CD4-positive, alpha-beta T cell treated with Interleukin-6 at 100 ng/mL for 8 hours (primary cell): ENCODE data around the gene IL1RAP.

Experiments used
- DNase-seq: peaks from one replicate; pipeline ENCODE4 v3.0.0-alpha.2; 2020; ENCODE audit warnings: mixed read lengths, low spot score

Gene IL1RAP

DNA sequence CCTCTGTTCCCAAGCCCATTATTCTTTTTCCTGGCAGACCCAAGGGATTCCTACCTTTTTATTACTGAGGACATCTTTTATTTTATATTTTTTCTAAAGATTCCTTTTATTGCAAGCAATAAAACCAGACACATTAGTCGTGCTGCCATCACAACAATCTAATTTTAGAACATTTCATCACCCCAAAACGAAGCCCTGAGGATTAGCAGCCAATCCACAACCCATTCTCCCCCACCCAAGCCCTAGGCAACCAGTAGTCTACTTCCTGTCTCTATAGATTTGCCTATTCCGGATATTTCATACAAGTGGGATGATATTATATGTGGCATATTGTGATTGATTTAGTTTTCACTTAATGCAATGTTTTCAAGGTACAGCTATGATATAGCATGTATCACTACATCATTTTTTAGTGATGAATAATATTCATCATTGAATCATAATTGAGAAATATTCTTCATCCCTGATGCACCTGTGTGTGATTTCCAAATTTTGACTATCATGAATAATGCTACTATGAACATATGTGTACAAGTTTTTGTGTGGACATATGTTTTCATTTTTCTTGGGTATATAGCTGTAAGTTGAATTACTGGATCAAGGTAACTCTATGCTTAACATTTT is 65.7 kb downstream of the IL1RAP start:
- no peak for DNase-seq

DNA sequence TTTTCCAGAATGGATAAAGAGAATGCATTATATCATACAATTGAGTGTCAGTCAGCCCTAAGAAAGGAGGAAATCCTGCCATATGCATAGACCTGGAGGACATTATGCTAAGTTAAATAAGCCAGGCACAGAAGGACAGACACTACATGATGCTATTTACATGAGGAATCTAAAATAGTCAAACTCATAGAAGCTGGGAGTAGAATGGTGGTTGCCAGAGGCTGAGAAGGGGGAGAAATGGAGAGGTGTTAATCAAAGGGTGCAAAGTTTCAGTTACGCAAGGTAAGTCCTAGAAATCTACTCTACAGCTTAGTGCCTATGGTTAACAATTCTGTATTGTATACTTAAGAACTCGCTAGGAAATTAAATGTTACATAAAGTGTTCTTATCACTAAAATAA is 66.5 kb downstream of the IL1RAP start:
- no peak for DNase-seq

DNA sequence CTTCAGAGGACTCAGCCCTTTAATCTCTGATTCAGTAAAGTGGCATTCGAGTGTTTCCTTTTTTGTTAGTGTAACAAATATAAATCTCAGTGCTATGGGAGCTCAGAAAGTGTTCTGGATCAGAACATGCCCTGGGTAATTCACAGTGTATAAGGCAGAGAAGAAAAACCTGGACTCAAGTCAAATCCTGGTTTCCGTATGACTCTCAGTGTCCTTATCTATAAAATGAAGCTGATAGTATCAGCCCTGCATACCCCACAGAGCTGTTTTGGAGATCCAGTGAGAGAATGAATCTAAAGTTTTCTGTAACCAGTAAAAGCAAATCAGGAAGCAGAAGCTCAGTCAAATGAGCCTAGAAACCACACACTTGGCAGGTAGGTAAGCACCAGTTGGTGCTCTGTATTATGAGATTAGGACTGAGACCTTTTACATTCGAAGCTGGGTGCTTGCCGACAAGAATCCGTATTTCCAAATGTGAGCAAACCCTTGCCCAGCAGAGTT is 67.2 kb downstream of the IL1RAP start:
- no peak for DNase-seq

DNA sequence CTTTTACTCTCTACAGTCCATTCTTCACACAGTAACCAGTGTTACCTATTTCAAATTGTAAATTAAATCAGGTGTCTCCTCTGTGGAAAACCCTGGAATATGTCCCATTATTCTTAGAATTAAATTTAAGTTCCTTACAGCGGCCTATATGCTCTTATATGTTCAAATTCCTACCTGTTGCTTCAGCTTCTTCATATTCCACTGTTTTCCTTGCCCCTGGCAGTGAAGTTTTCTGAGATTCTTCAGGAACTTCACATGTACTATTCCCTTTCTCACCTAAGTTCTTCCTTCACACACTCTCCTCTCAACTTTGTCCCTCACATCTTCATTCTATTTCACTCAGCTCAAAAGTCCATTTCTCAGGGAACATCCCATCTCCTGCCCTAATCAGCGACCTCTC is 68.8 kb downstream of the IL1RAP start:
- no peak for DNase-seq

DNA sequence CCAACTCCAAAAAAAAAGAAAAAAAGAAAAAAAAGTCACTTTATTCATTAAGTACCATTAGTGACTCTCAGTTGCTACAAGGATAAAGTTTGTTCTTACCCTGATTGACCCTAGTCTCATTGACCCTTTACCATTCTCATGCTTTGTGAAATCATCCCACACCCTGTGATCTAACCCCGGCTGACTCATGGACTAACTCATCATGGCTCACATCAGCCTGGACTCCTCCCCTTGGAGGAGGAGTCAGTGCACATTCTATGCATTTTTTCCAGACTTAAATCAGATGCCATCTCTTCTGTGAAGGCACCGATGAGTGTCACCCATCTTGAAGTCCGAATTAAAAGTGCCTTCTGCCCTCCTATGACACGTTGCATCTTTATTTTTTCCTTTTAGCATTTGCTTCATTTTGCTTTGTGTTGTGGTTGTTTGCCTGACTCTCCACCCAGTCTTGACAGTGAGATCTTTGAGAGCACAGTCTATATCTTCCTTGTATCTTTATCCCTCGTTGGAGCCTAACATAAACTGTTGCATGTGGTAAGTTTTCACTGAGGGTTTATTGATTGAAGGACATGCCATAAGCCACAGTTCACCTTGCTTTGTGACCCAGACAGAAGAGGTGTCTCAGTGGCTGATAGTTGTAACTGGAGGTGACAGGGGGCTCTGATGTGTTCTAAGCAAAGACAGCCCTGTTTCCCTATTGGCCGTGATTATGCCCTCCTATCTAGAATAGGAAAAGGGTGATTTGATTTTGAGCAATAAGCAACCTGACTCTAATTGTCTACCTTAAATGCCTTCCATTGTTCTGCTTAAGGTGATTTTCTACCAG is 72.1 kb downstream of the IL1RAP start:
- no peak for DNase-seq

DNA sequence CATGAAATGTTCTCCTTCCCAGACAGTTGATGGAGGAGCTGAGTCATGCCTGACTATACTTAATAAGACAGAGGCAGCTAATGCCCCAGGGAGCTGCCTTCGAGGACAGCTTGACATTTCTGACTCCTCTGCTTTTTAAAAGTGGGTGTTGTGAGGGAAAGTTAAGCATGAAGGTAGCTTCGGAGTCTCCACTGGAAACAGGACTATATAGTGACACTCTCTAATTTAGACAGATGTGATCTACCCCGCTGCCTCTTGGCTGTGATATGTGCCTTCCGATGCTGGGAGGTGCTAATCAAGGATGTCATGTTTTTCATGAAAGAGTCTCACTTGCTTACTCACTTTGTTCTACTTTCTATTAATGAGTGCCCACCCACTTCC is 72.7 kb downstream of the IL1RAP start:
- no peak for DNase-seq

DNA sequence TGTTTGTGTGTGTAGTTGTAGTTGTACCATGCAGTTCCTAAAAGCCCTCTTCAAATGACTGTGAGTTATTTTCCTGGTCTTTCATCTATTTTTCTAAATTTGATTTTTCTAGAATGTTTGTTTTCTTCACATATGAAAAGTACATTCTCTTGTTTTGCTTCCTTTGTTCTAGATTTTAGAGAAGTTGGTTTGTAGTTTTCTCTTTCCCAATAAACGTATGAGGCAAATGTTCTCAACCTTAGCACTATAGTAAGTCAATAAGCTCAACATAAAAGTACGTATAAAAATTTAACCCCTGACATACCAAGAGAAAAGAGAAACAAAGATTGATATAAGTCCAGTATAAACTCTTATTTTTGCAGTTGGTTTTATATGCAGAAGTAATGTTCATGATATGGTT is 74.7 kb downstream of the IL1RAP start:
- no peak for DNase-seq

DNA sequence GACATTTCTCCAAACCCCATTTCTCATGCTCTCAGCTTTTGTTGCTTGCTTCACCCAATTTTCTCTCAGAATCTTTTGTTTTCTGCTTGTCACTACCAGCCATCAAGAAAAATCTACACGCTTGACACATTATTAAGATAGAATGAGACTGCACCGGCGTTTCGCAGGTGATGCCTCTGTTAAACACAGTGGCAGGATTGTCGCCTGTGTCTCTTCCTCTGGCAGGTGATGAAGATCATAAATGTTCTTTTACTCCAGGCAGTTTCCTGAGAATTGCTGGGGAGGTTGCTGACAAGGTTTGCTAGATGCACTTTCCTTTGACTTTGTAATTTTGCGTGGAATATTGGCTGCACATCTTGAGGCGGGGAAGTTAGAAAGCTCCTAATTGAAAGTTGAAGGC is 75.4 kb downstream of the IL1RAP start:
- DNase-seq = no peak

DNA sequence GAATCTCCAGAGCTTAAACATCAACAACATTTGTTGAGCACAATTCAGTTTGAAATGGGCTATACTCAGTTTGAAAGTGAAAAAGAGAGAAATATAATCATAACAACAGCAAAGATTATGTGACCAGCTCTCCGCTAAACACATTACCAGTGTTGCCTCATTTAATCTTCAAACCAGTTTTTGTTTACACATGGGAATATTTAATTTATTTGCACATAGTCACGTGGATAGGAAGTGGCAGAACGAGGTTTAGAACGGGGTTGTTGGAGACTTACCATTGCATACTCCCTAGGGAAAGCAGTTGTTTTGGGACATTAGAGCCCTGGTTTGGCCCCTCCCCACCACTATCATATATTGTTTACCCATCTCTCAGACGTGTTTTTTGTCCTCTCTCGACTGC is 77.2 kb downstream of the IL1RAP start:
- no peak for DNase-seq

DNA sequence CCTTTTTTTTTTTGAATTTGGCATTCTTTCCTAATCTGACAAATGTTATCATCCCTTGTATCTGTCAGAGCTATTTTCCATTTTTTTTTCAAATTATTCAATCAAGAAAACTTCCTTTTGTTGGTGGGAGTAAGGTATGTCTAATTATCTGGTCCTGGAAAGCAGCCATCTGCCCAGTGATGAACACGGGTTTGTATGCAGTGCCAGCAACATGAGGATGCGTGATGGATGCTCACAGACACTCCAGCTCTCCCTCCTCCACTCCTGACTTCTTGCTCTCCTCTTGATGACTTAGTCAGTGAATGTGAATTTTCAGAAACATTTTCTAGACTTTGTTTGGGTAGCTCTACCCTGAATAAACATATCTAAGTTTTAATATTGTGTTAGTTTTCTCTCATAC is 79.2 kb downstream of the IL1RAP start:
- no peak for DNase-seq

DNA sequence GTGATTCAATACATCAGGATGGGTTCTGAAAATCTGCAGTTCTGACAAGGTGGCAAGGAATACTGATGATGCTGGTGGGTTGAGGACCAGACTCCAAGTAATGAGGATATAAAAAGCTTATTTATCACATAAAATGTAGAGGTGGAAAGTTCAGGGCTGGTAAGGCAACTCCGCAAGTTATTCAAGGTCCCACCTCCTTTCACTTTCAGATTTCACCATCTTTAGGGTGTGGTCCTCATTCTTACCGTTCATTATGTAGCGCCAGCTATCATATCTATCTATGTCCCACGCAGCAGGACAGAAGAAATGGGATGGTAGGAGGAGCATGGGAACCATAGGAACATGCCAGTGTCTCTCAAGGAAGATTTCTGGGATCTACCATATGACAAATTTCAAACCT is 80.3 kb downstream of the IL1RAP start:
- no peak for DNase-seq

DNA sequence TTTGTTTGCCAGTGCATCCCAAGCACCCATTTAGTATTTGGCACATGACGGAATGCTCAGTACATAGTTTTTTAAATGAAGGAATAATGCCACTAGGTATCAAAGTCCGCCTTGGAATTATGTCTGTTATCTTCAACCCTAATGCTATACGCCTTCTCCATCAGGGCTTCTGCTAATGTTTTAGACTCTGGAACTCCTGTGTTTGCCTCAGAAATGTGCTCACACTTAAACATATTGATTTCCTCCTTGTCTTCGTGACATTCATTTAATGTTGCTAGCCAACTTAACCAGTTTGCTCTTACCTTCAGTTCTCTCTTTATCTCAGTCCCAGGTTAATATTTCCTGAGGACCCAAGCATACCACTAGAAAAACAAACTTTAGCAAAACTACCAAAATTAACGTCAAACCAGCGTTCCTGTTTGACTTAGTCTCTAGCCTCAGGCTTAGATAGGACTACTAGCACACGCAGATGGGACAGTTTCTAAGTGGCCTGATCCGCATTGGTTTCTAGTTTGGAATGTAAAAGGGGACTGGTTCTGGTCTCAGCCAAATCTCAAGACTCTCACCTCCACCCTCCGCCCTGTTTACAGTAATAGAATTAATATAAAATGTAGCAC is 81.4 kb downstream of the IL1RAP start:
- DNase-seq = no peak

DNA sequence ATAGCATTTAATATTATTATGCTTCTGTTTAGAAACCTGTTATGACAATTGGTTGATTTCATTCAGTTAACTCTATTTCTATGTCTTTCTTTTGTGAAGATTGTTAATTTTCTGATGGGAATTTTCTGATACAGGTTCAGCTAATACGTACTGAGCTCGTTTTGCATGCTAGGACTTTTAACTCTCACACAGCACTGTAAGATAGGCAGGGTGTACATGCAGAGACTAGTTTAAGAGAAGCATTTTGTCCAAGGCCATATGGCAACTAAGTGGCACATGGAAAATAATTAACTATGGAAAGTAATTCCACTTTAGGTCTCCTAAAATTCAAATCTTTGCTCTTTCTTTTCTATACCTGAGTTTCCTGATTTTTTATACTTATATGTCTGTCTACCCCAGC is 81.9 kb downstream of the IL1RAP start:
- DNase-seq = no peak

DNA sequence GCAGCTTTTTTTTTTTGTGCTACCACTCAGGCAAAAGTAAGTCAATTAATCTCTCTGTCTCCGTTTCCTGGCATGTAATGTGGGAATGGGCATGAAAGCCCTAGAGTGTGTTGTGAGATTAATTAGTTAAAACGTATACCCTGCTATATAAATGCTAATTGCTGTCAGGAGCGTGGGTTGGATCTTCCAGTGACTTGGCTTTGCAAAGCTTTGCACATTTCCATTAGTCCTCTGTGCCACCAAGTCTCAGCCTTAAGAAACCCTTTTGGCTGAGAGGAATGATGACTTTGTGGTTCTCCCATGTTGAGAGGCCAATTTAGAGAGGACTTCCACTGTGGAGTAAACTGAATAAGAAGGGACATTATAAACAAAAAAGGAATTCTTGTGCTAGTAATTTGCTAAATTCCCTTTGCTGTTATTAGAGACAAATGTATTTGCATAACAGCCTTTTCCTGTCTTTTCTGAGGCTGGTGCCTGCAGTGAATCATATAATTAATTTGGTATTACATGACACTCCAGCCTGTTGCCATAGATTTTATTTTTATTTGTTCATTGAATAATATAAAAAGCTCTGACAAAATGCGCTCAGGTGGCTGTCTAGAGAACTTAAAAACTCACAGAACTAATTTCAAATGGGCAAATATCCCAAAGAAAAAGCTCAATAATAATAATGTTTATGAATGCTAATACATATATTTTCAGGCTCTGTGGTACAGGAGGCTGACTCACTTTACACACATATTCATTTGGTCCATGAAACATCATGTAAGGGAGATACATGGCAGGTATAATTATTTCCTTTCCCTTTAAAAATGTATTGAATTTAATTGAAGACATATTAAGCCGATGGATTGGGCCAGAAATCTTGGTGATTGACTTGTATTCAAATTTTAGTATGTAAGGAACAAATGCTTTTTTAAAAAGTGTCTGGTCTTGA is 82.7 kb downstream of the IL1RAP start:
- no peak for DNase-seq

DNA sequence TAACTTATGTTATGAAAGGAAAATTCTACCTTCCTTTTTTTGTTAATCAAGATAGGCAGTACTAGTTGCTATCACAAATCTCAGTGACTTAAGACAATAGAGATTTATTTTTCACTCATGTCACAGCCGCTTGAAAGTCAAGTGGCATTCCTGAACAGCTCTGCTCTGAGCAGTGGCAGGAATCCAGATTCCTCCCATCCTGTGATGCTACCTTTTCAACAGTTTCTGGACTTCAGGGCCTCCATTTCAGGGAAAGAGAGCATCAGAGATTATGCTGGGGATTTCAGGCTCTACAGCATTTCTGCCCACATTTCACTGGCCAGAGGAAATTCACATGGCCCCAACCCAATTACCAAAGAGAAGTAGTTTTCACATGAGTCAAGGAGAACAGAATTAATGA is 83.4 kb downstream of the IL1RAP start:
- no peak for DNase-seq

DNA sequence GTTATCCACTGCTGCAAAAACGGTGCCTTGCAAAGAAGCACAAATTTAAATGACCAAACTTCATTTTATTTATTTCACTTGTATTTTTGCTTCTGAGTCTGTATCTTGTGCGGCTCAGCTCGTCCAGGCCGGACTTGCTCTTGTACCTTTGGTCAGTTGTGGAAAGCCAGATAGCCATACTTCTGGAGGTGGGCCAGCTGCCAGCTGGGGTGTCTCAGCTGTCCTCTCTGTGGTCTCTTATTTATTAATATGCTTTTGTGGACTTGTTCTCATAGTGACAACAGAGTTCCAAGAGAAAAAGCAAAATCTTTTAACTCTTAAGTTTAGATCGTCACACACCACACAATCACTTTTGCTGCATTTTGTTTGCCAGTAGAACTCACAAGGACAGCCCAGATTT is 87.7 kb downstream of the IL1RAP start:
- DNase-seq = no peak

DNA sequence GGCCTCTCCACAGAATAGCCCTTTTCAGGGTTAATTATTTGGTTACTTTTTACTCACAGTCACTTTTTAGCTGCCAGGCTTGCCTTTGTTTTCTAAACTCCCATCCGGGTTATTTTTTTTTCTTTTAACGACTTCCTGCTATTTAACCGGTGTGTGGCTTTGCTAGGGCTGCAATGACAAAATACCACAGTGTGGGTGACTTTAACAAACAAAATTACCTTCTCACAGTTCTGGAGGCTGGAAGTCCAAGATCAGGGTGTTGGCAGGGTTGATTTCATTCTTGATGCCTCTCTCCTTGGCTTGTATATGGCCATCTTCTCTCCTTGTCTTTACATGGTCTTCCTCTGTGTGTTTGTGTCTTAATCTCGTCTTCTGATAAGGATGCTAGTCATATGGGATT is 91.5 kb downstream of the IL1RAP start:
- no peak for DNase-seq

DNA sequence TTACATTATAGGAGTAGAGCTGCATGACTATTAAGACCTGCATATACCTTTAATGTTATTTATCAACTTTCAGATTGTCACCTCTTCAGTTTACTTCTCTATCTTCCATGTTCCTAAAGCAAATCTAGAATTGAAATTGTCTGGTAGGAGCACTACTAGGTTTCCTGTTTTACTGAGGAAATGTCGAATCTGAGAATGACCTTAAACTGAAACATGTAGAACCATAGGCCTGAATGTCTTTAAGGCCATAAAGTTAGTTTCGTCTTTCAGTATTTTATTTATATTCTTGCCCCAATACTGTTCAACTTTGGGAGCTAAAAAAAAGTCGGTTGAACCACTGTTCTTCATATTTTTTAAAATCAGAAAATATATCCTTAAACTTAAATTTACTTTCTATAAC is 92.7 kb downstream of the IL1RAP start:
- no peak for DNase-seq

DNA sequence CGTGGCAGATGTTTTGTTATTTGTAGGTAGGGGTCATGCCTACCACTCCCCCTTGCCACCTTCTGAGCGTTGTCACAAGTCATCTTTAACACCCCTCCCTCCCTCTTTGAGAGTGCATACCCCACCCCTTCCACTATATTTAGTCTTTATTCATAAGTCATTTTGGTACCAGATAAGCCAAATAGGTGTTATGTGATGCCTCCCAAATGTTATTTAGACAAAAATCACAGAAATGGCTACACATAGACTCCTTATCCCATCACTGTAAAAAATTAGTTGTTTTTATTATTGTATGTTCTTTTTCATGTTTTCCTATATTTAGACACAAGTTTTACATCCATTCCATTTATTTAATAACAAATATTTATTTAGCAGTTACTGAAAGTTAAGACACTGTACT is 93.1 kb downstream of the IL1RAP start:
- no peak for DNase-seq

DNA sequence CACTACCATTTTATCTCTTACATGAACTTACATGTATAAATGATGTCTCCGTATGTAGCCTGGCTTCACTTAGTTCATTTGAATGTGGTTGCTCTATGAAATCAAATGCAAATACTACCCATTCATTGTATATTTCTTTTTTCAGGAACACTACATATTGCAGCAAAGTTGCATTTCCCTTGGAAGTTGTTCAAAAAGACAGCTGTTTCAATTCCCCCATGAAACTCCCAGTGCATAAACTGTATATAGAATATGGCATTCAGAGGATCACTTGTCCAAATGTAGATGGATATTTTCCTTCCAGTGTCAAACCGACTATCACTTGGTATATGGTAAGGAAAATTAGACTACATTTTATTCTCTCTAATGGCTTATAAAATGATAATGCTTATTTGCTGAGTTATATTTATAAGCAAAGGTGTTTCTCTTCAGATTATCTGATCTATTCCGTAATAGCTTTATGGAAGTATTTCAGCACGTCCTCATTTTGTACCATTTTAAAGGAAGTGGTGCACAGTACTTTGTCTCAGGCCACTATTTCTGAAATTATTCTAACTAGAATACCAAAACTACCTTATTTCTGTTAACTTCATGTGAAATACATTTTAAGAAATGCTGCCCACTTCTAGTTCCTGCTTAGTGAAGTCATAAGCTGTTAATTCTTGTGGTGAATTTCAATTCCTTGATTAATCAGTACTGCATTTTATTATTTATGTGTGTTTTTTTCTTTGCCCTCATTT is 95.1 kb downstream of the IL1RAP start:
- DNase-seq = no peak

DNA sequence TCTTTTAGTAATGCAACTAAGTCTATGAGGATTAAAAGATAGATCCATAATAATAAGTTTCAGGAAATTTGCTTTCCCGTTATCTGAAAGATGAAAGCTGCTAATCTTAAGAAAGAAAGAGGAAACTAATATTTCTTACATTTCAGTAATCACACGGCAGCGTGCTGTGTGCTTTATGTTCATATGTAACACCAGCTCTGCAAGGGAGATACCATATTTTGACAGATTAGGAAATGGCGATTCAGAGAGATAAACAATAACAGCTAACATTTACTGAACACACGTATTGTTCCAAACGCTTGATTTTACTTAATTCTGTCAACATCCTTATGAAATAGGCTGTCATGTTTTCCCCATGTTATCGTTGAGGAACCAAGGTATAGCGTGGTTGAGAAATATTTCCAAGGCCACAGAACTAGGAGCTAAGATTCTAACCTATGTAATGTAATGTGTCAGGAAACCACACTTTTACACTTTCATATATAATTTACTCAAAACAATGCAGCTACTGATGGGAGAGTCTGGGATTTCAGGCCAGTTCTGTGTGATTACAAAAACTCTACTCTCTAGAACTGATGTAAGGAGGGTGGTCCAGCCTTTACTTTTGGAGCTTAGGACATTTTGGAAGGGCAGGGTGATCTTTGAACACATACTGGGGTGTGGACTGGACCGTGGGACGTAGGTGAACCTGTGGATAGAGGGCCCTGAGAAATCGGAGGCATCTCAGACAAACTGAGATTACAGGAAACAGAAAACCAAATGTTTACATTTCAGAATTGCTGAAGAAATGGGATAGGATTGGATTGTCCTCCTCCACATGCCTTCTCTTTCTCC is 100.6 kb downstream of the IL1RAP start:
- no peak for DNase-seq
